Gastrocnemius medialis (tissue), 4 donors: ENCODE data around the gene HADHB.

Experiments used
- CTCF ChIP-seq, 5 experiments: fragments of 450-650 bp in 3 of 5; fragments of 200-600 bp in 2 of 5; sonication (generic) in 2 of 5; IDR thresholded peaks in 4 of 5; conservative IDR thresholded peaks in 1 of 5; 1 replicate in 4 of 5; 2 replicates in 1 of 5; pipeline ENCODE4 v1.5.1; 2016 to 2019; ENCODE audit warnings: antibody characterized with exemption in 5 of 5, mild to moderate bottlenecking in 3 of 5, moderate library complexity in 3 of 5
- POLR2A ChIP-seq, 2 donors: fragments of 450-650 bp; IDR thresholded peaks; one replicate each; pipeline ENCODE4 v1.6.1; 2017; ENCODE audit warnings: antibody characterized with exemption in 2 of 2, mild to moderate bottlenecking in 2 of 2, moderate library complexity in 2 of 2

- TF ChIP-seq CTCF (IDR thresholded peaks at IDR 0.05 in 4 of 5, conservative IDR thresholded peaks at IDR 0.05 in 1 of 5) (no peak), POLR2A (IDR thresholded peaks at IDR 0.05) (no peak)
Observed at GRCh38 chr2:26274058-26274613, 29.4 kb downstream of the HADHB start.
